ENCODE data around the gene LSS. TPM values are rescaled to one million over a fixed set of nuclear protein-coding genes. Genes with fewer than 3 reads are reported as not detected.

LSS gene
- total and polyA plus RNA-seq, 2 of the 4 experiments (the other 2 are of a cell fraction): 43.4 to 58.1 TPM

- Histone ChIP-seq H3K9me3 (ENCODE audit: control insufficient read depth, insufficient read depth, low read length) (peaks cover 2% of the 10 kb centered on the region; the same call in 1 of the 2 replicates), H2BK120ac (ENCODE audit: low read depth, low read length) (no peak overlapping the region), H2BK5ac (ENCODE audit: low read depth, low read length, poor library complexity, severe bottlenecking) (no peak overlapping the region), H3K4ac (ENCODE audit: low read depth, low read length) (no peak overlapping the region), H2AK9ac (replicated peaks; ENCODE audit: low read depth, low read length, poor library complexity) (no peak overlapping the region), H3K18ac (ENCODE audit: low read depth, low read length) (no peak overlapping the region), H4K5ac (ENCODE audit: low read depth, low read length) (no peak overlapping the region), H4K8ac (ENCODE audit: low read depth in 2 of 2, low read length in 2 of 2) (no peak overlapping the region), H3K4me1 (ENCODE audit: control insufficient read depth, insufficient read depth, low read length) (no peaks in the 10 kb centered on the region), H2AFZ (replicated peaks; ENCODE audit: low read length, poor library complexity) (no peak overlapping the region), H3K27me3 (ENCODE audit: control insufficient read depth, insufficient read depth, low read length) (no peaks in the 10 kb centered on the region), H3K14ac (replicated peaks; ENCODE audit: low read depth, low read length) (no peak overlapping the region), H3K27ac (ENCODE audit: insufficient read depth, low read length) (no peak overlapping the region), H3K23ac (ENCODE audit: low read depth, low read length) (no peak overlapping the region), H4K20me1 (ENCODE audit: insufficient read depth, low read length) (no peaks in the 10 kb centered on the region), H2BK15ac (ENCODE audit: low read depth, low read length) (no peak overlapping the region), H2BK20ac (ENCODE audit: low read depth, low read length) (no peak overlapping the region), H3K4me2 (ENCODE audit: low read depth, low read length) (no peak overlapping the region), H3K36me3 (ENCODE audit: control insufficient read depth, insufficient read depth, low read length) (peaks cover 5% of the 10 kb centered on the region), H3K9me1 (ENCODE audit: insufficient read depth, low read length) (no peaks in the 10 kb centered on the region), H3K56ac (ENCODE audit: extremely low read depth, insufficient read depth, low read length) (no peak overlapping the region), H3K79me1 (ENCODE audit: low read depth in 1 of 2, low read length in 2 of 2) (no peaks in the 10 kb centered on the region), H3K4me3 (ENCODE audit: insufficient read depth, low read depth, low read length) (no peak overlapping the region), H3K9ac (ENCODE audit: low read depth, low read length) (no peak overlapping the region), H2AK5ac (ENCODE audit: low read depth, low read length) (no peak overlapping the region), H4K91ac (ENCODE audit: insufficient read depth, low read depth, low read length) (no peak overlapping the region)
- no peak for TF ChIP-seq MAZ (IDR thresholded peaks at IDR 0.05; ENCODE audit: borderline replicate concordance, low read depth, low read length)
- no peak for TF ChIP-seq FOS (IDR thresholded peaks at IDR 0.05; ENCODE audit: low read depth, low read length)
- TF ChIP-seq NFE2L2 (IDR thresholded peaks at IDR 0.05; ENCODE audit: low read depth, low read length): no peak
- TF ChIP-seq CHD1 (IDR thresholded peaks at IDR 0.05; ENCODE audit: low read depth, low read length): no peak
- no peak for TF ChIP-seq SMC3 (IDR thresholded peaks at IDR 0.05; ENCODE audit: low read depth, low read length)
- dilution Hi-C loops (cut with HindIII; ENCODE audit: low sequenced_read_pairs, unreplicated experiment) (no loop called here), intact Hi-C loops (cut with micrococcal nuclease) (no loop called here), in situ Hi-C loops (cut with MboI; ENCODE audit: low sequenced_read_pairs) (no loop called here)
- BruUV-seq (replicated peaks): no TSS peak
- POLR2A ChIA-PET (ENCODE audit: unreplicated experiment): no interaction called here
- CTCF ChIA-PET: no interaction called here
- WGBS, 2 experiments (ENCODE audit: extremely low coverage in 2 of 2, insufficient read length in 1 of 2): 65% methylated on average over 4 of the region's 72 CpGs; no CpG with 5 or more reads in 1 of the 2 experiments
- no peak for ATAC-seq (ENCODE audit: low read depth)
- no peak for DNase-seq
Observed at GRCh38 chr21:46161633-46162592, 66.7 kb downstream of the LSS start.
